Measurements from ENCODE around the gene PTPRT.

Gene PTPRT

DNA sequence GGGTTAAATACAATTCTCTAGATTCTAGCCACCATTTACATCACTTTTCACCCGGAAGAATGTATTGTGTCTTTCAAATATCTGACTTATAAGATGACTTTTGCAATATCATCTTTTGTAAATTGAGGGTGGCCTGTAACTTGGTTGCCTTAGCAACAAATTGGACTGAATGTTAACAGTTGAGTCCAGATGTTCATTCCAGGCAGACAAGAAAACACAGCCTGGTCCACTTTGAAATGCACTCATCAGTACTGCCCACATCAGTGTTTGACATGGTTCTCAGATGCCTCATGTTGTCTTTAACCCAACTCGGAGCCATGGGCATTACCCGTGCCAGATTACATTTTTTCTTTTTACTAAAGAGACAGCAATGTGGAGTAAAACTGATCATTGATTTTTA lies 789.9 kb downstream of the PTPRT start:
- TF ChIP-seq POLR2A (IDR thresholded peaks at IDR 0.05; ENCODE audit: extremely low read depth, insufficient read length), result no peak
- TF ChIP-seq, protein P1, sequence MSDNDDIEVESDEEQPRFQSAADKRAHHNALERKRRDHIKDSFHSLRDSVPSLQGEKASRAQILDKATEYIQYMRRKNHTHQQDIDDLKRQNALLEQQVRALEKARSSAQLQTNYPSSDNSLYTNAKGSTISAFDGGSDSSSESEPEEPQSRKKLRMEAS (IDR thresholded peaks at IDR 0.05; ENCODE audit: low read depth, low read length), result no peak
- TF ChIP-seq, protein P2, sequence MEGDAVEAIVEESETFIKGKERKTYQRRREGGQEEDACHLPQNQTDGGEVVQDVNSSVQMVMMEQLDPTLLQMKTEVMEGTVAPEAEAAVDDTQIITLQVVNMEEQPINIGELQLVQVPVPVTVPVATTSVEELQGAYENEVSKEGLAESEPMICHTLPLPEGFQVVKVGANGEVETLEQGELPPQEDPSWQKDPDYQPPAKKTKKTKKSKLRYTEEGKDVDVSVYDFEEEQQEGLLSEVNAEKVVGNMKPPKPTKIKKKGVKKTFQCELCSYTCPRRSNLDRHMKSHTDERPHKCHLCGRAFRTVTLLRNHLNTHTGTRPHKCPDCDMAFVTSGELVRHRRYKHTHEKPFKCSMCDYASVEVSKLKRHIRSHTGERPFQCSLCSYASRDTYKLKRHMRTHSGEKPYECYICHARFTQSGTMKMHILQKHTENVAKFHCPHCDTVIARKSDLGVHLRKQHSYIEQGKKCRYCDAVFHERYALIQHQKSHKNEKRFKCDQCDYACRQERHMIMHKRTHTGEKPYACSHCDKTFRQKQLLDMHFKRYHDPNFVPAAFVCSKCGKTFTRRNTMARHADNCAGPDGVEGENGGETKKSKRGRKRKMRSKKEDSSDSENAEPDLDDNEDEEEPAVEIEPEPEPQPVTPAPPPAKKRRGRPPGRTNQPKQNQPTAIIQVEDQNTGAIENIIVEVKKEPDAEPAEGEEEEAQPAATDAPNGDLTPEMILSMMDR (IDR thresholded peaks at IDR 0.05; ENCODE audit: low read depth, low read length), result no peak
- no peak for TF ChIP-seq MYC (IDR thresholded peaks at IDR 0.05; ENCODE audit: low read depth, low read length)

DNA sequence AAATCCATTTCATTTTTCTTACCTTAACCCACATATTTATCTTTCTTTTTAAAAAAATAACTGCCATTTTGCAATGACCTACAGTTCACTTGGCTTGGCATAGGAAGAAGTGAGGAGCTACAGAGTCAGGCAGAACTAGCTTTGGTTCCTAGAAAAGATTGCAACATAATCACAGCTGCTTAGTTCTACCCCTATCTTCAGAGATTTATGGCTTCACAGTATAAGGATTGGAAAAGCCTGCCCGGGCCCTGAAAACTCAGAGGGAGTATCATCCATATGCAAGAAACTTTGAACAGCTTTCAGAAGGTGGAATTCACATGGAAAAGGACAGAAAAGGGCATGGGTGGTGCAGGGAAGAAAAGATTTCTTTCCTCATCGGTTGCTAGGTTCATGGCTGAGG lies 797.3 kb downstream of the PTPRT start:
- H3K4me3 ChIP-seq (ENCODE audit: low read depth, low read length), result no peak overlapping the region
- DNase-seq (ENCODE audit: low read depth), result no peak
- TF ChIP-seq POLR2A (IDR thresholded peaks at IDR 0.05; ENCODE audit: extremely low read depth, insufficient read length), result no peak
- TF ChIP-seq, protein P2 (IDR thresholded peaks at IDR 0.05; ENCODE audit: low read depth, low read length), result no peak
- TF ChIP-seq, protein P1 (IDR thresholded peaks at IDR 0.05; ENCODE audit: low read depth, low read length), result no peak
- no peak for TF ChIP-seq MYC (IDR thresholded peaks at IDR 0.05; ENCODE audit: low read depth, low read length)

More for the DNA sequence above, 789.9 kb downstream of the PTPRT start:
- H3K4me3 ChIP-seq (ENCODE audit: low read depth, low read length), result no peak overlapping the region
- no peak for DNase-seq (ENCODE audit: low read depth)

DNA sequence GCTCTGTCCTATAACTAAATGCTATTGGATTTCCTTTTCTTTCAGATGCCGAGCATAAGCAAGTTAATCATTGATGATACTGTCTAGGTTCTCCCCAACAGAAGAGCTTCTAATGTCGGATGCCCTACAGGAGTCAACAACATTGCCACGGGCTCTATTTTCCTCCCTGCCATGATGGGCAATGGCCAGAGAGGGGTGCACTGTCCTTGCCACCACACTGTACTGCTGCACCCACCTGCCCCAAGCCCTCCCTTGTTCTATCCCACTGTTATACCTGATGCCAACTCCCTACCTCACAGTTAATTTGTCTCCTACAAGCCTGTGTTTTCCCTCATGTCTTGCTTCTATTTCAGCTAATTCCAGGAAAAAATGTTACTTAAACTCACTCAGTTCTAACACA lies 797.9 kb downstream of the PTPRT start:
- TF ChIP-seq, protein P2 (IDR thresholded peaks at IDR 0.05; ENCODE audit: low read depth, low read length), result no peak
- TF ChIP-seq MYC (IDR thresholded peaks at IDR 0.05; ENCODE audit: low read depth, low read length) (no peak), POLR2A (IDR thresholded peaks at IDR 0.05; ENCODE audit: extremely low read depth, insufficient read length) (no peak)
- TF ChIP-seq, protein P1 (IDR thresholded peaks at IDR 0.05; ENCODE audit: low read depth, low read length), result no peak
- no peak for DNase-seq (ENCODE audit: low read depth)
- no peak overlapping the region for H3K4me3 ChIP-seq (ENCODE audit: low read depth, low read length)

DNA sequence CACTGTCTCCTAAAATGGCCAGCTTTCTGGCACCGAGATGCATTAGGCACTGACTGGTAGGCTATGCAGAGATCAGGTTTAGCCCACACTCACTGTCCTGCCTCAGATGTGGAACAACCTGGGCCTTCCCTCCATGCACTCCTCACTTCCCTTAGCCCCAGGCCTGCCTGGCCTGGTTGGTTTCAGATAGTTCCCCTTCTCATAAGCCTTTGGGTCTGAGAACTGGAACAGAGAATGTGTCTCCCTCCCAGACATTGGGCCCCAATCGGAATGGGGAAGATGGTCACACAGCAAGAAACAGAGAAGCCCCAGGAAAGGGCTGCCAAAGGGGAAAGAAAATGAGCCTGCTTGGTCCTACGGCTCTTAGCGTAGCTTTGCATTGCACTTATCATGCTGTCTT lies 809.4 kb downstream of the PTPRT start:
- TF ChIP-seq, protein P2 (IDR thresholded peaks at IDR 0.05; ENCODE audit: low read depth, low read length), result no peak
- TF ChIP-seq MYC (IDR thresholded peaks at IDR 0.05; ENCODE audit: low read depth, low read length), result no peak
- TF ChIP-seq POLR2A (IDR thresholded peaks at IDR 0.05; ENCODE audit: extremely low read depth, insufficient read length), result no peak
- TF ChIP-seq, protein P1 (IDR thresholded peaks at IDR 0.05; ENCODE audit: low read depth, low read length), result no peak
- no peak for DNase-seq (ENCODE audit: low read depth)
- H3K4me3 ChIP-seq (ENCODE audit: low read depth, low read length), result no peak overlapping the region

DNA sequence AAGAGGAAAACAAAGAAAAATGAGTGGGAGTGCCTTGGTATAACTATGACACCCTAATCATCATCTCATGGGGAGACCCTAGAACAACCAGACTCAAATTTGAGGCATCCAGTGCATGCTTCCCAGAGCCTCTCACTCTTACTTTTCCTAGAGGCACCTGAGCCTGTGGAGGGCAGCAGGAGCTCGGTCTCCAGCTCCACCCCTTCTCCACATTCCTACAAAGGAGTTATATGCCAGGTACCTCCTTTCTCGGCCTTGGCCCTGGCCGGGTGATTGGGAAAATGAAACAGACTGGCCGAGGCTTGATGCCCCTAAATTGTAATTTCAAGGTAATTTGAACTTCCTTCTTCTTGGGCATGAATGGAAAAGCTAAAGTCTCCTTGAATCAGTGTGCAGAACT lies 810.3 kb downstream of the PTPRT start:
- TF ChIP-seq, protein P2 (IDR thresholded peaks at IDR 0.05; ENCODE audit: low read depth, low read length), result no peak
- no peak for TF ChIP-seq MYC (IDR thresholded peaks at IDR 0.05; ENCODE audit: low read depth, low read length)
- no peak for TF ChIP-seq POLR2A (IDR thresholded peaks at IDR 0.05; ENCODE audit: extremely low read depth, insufficient read length)
- H3K4me3 ChIP-seq (ENCODE audit: low read depth, low read length), result no peak overlapping the region
- no peak for DNase-seq (ENCODE audit: low read depth)

DNA sequence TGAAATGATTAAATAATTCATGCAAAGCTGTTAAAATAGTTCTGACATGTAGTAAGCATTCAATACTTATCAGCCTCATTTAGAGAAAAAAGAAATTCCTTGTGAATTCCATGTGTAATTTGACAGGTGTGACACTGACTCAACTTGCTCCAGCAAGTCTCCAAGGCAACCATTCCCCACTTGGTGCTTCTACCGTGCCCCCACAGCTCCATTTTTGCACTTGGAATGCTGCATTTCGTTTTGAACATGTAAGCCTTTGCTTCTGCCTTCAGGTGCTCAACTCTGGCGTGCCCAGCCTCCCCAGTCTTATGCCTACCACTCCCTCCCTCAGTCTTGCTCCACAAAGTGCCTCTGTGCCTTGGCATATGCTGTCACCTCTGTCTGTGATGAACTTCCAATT lies 810.9 kb downstream of the PTPRT start:
- no peak for TF ChIP-seq POLR2A (IDR thresholded peaks at IDR 0.05; ENCODE audit: extremely low read depth, insufficient read length)
- TF ChIP-seq, protein P1 (IDR thresholded peaks at IDR 0.05; ENCODE audit: low read depth, low read length), result no peak
- no peak for TF ChIP-seq MYC (IDR thresholded peaks at IDR 0.05; ENCODE audit: low read depth, low read length)
- TF ChIP-seq, protein P2 (IDR thresholded peaks at IDR 0.05; ENCODE audit: low read depth, low read length), result no peak
- H3K4me3 ChIP-seq (ENCODE audit: low read depth, low read length), result no peak overlapping the region
- no peak for DNase-seq (ENCODE audit: low read depth)

Measured in NB4 (cell line).